SU-DHL-6 (cell line): ENCODE results near the gene CDC37.

Experiments
- EZH2phosphoT487 ChIP-seq: fragments of 200-600 bp; sonication (generic), shearing (Covaris generic); conservative IDR thresholded peaks from 2 replicates; pipeline ENCODE4 v1.6.1; 2018; ENCODE audit warnings: mild to moderate bottlenecking, antibody characterized with exemption, low read length, moderate library complexity, mixed read lengths
- TF ChIP-seq, protein P1 (sequence below): fragments of 200-600 bp; sonication (generic); IDR thresholded peaks from one replicate; pipeline ENCODE4 v1.5.1; 2017; ENCODE audit warnings: antibody characterized with exemption, mild to moderate bottlenecking, low read length, moderate library complexity; ENCODE audit not compliant: insufficient read depth, poor library complexity, severe bottlenecking

DNA sequence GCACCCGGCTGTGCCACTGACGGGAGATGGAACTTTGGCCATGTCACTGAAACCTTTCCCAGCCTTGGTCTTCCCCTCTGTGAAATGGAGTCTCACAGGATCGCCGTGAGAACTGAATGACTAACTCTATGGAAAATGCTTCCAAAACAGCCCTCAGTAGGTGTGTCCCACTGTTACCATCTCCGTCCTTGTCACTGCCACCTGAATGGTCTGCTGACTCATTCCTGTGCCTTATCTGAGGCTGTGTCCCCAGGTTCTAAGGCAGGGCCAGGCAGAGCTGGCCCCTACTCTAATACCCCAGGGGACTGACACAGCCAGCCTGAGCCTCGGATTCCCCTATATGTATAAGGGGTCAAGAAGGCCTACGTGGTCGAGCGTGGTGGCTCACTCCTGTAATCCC, 4.5 kb downstream of the CDC37 start:
- TF ChIP-seq, protein P1, sequence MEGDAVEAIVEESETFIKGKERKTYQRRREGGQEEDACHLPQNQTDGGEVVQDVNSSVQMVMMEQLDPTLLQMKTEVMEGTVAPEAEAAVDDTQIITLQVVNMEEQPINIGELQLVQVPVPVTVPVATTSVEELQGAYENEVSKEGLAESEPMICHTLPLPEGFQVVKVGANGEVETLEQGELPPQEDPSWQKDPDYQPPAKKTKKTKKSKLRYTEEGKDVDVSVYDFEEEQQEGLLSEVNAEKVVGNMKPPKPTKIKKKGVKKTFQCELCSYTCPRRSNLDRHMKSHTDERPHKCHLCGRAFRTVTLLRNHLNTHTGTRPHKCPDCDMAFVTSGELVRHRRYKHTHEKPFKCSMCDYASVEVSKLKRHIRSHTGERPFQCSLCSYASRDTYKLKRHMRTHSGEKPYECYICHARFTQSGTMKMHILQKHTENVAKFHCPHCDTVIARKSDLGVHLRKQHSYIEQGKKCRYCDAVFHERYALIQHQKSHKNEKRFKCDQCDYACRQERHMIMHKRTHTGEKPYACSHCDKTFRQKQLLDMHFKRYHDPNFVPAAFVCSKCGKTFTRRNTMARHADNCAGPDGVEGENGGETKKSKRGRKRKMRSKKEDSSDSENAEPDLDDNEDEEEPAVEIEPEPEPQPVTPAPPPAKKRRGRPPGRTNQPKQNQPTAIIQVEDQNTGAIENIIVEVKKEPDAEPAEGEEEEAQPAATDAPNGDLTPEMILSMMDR, result no peak
- no peak for TF ChIP-seq EZH2phosphoT487
